GM21528 (cell line): ENCODE measurements around the gene ZNF469.

Experiments
- ATAC-seq: cut with Tn5 transposase; IDR thresholded peaks from one replicate; pipeline ENCODE4 v1.9.1; 2021; ENCODE audit warnings: mild to moderate bottlenecking, moderate library complexity; ENCODE audit not compliant: unreplicated experiment, low FRiP score

ZNF469 gene

DNA sequence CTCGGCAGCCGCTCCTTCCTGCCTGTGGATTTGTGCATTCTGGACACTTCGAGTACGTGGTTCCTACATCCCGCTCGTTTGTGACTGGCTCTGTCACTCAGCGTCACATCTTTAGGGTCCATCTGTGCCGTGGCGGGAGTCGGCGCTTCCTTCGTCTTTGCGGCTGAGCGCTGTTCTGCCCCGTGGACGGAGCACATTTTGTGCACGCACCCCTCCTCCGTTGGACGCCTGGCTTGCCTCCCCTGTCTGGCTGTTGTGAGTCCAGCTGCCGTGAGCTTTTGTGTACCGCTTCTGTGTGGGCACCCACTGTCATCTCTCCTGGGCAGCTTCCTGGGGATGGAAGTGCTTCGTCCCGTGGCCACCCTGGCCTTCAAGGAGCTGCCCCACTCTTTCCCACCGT is 6.4 kb downstream of the ZNF469 start:
- ATAC-seq: no peak

DNA sequence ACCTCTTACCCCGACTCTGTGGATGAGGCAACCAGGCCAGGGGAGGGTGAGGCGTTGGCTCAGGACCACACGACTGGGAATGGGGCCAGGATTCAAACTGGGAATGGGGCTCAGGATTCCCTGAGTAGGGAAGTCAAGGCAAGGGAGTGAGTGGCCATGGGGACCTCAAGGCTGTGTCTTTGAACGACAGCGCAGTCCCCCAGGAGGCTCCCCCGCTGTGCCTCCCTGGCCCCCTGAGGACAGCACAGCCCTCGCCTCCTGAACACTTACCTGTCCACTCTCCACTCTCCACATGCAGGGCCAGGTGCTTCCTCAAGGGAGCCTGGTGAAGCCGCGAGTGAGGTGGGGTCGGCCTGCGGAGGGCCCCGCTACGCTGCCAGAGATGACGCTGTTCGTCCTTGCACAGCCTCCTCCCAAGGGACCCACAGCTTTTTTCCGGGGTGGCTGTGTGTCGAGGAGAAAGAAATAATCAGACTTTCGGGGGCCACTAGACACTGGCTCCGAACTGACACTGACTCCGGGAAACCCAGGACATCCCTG is 6.9 kb downstream of the ZNF469 start:
- ATAC-seq: no peak

DNA sequence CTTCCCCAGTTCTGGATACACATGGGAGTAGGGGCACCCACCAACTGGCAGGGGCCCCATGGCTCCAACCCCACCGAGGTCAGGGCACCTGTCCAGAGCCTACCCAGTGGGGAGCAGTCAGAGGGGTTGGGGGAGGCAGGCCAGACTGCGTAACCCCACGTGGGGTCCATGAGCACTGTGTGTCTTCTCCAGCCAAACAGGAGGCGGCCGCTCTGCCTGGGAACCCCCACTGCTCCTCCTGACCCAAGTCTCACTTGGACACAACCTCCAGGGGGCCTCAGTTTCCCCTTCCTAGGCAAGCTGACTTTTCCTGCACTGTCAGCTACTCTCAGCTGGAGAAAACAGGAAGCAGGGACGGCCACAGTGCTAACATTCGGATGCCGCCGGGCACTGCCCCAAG is 7.5 kb downstream of the ZNF469 start:
- no peak for ATAC-seq

DNA sequence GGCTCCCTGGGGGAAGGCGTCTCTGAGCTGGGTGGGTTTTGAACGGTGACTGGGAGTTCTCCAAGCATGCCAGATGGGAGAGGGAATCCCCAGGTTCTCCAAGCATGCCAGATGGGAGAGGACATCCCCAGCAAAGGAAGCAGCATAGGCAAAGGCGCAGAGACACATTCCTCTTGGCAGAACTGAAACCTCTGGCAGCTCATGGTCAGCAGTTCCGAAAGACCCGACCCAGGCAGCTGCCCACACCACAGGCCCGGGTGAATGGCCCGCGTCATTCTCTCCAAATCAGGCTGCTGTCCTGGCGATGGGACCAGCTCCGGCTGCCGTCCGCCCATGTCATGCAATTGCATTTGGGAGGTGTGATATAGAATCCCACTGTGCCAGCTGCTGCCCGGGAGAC is 8.0 kb downstream of the ZNF469 start:
- no peak for ATAC-seq

DNA sequence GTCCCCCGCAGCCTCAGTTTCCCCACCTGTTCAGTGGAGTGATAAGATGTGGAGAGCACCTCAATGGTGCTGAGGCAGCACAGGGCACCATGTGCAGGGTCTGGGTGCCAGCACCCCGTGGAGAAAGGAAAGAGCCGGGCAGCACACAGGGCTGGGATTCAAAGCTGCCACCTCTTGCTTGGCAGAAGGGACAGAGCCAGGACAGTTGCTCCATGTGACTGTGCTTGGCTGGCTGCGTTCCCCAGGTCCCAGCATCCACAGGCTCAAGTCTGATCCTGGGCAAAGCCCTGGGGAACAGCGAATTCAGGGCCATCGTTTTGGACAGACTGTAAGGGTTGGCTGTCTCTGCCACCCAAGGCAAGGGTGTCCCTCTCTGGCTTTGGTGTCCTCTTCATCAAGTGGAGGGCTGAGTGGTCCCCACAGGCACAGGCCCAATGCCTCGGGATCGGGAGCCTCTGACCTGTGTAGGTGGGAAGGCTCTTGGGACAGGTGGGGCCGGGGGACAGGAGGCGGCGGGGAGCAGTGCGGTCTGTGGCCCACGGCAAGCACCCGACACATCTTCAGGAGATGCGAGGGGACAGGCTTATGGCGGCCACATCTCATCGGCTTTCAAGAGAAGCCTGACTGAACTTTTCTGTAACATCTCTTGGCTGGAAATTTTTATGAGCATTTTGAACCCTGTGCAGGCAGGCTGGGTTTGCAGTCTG is 8.5 kb downstream of the ZNF469 start:
- ATAC-seq: no peak

DNA sequence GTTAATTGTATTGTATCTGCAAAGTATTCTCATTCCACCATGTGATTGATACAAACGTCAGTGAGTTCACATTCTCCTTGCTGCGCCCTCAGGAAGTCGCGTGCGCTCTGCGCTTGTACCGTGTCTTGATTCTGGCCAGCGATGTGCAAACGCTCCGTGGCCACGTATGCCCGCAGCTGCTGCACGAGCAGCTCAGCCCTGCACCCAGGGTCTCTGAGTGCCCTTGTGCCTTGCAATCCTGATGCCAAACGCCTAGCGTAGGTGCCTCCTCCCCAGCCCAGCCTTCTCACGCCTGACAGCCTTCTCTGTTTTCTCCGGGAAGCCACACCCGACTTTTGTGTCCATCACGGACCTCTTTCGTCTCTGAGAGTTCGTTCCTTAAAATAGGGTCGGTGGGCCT is 9.4 kb downstream of the ZNF469 start:
- ATAC-seq: no peak

DNA sequence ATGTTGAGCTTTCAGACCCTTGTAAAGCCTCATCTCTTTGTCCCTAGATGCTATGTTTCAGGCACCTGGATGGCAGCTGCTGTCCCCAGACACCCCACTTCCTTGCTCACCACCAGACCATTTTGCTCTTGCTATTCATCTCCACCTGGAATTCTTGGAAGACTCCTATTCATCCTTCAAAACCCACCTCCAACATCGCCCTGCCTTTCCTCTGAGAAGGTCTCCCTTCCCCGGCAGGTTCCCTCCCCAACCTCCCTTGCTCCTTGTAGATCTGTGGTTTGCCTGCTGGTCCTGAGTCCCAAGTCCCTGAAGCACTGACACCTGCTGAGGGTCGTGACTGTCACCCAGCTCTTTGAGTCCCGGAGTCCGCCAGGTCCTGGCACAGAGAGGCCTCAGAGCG is 9.9 kb downstream of the ZNF469 start:
- no peak for ATAC-seq

DNA sequence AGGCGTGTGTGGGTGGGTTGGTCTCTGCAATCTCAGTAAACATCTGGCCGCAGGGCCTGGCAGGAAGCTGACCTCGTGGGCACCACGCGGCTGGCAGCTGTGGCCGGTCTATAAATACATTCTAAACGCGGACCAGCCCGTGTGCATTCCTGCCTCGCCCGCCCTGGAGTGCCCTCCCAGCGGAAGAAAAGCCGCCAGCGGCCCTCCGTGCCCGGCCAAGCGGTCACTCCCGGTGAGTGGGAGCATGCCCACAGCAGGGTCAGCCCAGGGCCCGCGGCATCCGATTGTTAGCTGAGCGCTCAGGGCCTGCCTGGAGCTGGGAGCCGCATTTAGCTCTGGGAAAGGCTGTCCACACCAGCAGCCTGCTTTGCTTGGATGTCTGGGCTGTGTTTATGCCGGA is 10.3 kb downstream of the ZNF469 start:
- no peak for ATAC-seq

DNA sequence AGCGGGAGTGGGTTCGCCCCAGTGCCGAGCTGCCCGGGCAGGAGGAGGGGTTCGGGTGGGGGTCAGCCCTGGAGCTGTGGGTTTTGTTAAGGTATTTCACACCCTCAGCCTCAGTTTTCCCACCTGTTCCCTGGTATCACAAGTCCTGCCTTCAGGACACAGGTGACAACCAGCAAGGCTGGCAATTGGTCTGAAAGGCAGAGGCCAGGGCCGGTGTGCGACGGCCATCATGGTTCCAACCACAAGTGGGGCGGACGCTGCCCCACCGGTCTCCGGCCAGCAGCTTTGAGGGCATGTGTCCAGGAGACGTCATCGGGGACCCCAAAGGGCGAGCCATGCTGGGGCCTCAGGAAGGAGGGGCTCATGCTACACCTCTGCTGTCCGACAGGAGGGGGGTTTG is 10.8 kb downstream of the ZNF469 start:
- no peak for ATAC-seq

DNA sequence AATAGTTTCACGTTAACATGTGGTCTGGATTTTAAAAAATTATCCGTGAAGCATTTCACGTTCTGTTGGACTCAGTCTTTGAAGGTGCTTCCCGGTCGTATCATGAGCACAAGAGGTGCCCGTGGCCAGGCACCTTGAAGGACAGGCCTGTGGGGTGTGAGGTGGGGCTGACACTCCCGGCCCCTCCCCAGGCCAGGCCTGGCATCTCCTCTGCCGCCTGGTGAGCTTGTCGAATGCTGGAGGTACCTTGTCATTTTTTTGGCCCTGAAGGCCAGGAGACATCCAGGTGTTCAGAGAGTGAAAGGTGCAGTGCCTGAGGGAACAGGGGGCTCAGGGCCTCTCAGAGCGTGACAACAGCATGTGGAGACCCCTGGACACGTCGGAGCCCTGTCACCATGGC is 11.7 kb downstream of the ZNF469 start:
- ATAC-seq: no peak

DNA sequence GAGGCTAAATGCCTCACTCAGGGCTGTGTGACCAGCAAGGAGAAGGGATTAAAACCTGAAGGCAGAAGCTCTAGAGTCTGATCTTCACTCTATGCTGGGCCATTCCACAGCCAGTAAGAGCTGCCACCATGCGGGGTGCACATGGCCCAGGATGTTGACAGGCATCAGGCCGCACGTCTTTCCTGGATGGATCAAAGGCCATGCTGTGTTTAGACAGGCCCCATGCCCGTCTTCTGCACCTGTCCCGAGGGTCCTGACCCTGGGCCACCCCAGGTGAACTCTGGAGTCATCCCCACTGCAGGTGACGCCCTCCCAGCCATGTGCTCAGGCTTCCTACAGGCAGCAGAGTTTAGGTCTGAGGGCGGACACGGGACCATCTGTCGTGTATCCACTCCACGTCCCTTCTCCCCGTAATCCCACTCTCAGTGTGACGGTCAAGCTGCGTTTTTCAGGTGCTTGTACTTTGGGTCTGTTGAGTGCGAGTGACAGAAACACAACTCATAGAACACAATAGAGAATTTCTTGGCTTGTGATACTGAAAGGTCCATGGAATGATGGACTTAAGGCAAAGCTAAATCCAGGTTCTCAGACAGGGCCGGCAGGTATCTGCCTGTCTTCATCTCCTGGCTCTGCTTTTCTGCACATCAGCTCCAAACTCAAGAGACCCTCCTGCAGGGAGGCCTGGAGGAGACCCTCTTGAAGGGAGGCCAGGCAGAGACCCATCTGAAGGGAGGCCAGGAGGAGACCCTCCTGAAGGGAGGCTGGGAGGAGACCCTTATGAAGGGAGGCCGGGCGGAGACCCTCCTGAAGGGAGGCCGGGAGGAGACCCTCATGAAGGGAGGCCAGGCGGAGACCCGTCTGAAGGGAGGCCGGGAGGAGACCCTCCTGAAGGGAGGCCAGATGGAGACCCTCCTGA is 13.2 kb downstream of the ZNF469 start:
- no peak for ATAC-seq

DNA sequence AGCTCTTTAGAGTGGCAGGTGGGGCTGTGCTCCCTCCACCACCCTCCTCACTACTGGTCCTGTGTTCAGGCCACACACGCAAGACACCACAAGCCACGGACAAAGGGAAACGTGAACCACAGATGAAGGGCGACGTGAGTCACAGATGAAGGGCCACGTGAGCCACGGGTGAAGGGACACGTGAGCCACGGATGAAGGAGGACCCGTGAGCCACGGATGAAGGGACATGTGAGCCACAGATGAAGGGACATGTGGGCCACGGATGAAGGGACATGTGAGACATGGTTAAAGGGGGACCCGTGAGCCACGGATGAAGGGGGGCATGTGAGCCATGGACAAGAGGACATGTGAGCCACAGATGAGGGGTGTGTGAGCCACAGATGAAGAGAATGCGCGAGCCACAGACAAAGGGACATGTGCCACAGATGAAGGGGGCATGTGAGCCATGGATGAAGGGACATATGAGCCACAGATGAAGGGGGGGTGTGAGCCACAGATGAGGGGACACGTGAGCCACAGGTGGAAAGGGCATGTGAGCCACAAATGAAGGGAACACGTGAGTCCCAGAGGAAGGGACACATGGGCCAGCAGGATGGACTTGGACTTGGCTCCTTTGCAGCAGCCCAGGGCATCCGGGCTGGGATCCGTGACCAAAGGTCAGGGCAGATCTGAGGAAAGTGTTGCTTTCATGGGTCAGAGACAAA is 15.6 kb downstream of the ZNF469 start:
- ATAC-seq: no peak

DNA sequence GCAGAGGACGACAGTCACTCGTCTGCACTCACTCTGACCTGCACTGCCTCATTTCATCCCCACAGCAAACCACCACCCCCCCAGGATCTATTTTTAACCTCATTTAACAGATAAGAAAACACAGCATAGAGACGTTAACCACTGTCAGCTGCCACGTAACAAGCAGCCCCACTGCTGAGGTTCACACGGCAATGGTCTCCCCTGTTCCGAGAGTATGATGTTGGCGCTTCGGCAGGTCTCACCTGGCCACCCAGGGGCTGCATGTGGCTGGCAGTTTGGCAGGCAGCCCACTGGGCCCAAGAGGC is 16.1 kb downstream of the ZNF469 start:
- ATAC-seq: no peak

DNA sequence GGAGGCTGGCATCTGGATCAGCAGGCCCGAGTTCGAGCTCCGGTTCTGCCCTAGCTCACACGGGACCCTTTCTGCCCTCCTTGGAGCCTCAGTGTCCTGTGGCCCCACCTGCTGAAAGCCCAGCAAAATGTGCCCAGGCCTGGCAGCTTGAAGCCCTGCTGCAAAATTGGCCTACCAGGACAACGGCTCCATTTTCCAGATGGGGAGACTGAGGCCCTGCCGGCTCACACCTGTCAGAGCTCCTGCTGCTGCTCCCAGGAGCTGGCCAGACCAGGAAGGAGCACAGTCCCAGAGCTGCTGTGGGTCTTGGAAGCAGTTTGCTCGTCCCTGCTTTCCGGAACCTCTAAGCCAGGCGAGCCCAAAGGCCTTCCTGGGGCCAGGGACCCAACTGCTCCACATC is 17.4 kb downstream of the ZNF469 start:
- ATAC-seq: no peak

DNA sequence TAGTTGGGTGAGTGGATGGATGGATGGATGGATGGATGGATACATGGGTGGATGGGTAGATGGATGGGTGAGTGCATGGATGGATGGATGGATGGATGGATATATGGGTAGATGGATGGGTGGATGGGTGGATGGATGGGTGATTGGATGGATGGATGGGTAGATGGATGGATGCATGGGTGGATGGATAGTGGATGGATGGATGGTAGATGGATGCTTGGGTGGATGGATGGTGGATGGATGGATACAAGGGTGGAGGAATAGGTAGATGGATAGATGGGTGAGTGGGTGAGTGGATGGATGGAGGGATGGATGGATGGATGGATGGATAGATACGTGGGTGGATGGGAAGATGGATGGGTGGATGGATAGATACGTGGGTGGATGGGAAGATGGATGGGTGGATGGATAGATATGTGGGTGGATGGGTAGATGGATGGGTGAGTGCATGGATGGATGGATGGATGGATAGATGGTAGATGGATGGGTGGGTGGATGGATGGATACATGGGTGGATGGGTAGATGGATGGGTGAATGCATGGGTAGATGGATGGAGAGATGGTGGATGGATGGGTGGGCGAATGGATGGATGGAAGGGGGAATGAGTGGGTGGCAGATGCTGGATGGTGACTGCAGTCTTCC is 19.0 kb downstream of the ZNF469 start:
- no peak for ATAC-seq

DNA sequence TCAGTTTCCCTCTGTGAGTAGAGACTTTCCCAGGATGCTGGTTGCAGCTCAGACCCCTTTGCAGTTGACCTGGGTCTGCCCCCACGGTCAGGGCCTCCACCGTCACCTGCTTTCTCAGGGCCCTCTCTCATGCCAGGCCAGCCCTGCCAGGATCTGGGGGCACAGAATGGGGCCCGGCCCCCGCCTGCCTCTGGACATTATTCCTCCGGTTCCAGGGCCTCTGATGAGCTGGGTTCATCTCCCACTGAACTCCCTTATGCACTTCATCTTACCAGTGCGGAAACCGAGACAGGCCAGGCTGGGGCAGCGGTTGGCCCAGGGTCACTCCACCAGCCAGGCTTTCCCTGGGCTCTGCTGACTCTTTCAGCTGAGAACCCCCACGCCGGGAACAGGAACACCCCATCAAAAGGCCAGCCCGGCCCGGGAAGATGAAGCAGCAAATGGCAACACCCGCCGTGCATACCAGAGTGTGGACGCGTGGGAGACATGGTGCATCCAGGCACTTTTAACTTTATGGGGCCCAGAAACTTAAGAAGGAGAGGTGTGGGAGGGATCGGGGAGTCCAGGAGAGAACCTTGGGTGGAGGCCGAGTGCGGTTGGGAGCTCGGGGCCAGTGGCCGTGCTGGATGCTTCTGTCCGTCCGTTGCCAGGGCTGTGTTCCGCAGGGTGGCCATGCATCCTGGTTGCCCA is 19.9 kb downstream of the ZNF469 start:
- no peak for ATAC-seq

DNA sequence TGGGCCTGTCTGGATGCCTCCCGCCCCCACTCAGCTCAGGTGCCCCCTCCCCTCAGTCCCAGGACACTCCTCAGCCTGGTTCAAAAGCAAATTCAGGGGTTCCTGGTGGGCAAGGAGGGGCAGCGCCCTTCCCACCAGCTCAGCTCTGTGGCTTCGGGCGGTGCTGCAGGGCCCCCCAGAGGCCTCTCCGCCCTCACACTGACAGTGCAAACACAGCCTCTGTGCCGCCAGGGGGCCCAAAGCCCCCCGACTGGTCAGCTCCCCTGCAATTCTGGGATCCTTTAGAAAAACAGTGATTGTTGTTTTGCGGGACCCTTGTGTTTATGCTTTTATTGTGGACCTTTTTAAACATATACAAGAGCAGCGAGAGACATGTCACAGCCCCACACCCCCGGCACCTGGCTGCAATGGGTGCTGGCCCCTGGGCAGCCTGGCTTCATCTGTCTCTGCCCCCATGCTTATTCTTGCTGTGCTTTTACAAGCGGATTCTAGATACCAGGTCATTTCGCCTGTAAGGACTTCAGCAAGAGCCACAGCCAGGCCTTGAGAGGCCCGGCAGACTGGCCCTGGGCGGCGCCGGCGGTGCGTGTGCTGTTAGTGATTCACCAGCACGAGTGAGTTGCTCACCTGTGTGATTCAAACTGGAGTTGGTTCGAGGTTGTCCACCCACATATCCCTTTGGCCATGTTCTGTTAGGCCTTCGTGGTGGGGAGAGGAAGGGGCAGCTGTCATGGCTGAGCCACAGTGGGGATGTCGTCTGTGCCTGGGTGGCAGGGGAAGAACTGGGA is 21.2 kb downstream of the ZNF469 start:
- no peak for ATAC-seq

DNA sequence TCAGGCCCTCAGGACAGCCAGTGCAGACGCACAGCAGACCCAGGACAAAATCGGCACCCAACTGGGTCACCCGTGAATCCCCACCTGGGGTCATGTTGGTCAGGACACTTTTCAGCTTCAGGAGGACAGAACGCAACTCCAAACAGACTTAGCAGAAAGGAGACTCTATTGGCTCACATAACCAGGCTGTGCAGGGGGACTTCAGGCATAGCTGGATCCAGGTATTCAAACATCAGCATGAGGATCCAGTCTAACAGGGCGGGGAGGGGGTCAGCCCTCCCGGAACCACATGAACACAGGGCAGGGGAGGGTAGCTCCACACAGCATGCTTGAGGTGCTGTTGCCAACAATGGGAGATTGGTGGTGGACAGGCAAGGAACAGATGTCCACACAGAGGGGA is 22.0 kb downstream of the ZNF469 start:
- no peak for ATAC-seq

DNA sequence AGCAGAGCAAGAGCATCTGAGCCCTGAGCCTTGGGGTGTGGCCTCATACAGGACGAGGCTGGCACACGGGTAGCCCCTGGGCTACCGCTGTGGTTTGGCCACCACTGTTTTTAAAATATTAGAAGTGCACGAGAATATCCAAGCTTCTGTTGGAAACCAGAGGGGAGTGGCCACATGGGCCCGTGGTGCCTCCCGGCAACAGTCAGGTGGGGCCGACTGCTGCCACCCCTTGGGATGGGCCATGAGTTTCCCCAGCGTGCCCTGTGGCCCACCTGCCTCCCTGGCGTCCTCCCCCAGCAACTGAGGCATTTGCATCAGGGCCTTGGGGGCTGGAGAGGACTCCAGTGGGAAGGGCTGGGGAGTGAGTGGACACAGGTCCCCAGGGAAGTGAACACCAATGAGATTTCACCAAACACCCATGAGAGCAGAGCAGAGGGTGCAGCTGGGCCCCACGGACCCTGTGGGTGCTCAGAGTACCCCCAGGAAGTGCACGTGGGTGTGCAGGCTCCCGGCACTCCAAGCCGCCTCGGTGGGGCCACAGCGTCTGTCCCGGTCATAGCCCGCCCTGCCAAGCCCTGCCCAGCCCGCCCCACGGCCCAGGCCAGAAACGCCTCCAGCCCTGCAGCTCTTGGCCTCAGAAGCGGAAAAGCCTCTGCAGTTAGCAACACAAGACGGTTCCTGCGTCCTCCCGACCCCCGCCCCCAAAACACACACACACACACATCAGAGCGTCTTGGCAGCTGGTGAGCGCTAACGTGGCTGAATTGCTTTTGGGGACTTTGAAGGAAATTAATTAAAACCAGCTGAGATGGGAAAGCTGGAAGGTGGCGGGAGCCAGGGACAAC is 22.7 kb downstream of the ZNF469 start:
- ATAC-seq: no peak
